ENCODE results near the gene LAD1.
A peak's percentile ranks its signal among the peaks of the same experiment; 100 is the strongest.

LAD1 gene

DNA sequence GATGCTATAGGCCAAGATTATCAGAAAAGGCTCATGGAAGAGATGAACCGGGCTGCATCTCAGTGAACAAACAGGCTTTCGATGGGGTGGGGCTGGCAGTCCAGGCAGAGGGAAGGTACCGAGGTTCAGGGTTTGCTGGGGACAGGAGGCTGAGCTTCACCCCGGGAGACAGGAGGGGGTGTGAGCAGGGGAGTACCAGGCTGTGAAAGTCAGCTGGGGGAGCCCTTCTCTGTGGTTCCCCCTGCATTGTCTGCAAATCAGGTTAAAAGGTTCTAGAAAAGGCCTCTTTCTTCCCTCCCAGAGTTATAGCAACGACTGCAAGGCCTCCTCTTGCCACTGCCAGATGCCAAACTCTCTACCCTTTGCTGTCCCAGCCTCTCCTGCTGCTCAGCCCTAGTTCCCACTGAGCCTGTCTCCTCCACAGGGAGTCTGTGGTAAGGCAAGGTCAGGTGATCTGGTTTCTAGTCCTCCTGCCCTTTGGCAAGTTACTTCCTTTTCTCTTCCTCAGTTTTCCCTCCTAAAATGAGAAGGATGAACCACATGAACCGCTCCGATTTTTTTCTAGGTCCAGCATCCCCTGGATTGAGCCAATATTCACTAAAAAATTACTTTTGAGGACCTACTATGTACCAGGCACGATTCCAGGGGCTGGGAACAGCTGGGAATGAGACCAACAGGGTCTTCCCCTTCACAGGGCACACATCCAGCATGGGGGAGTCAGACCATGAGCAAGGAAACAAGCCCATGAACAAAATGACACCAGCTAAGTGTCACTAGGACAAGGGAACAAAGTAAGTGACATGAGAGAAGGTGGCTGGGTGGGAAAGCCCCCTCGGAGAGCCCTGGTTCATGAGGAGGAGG lies 7.2 kb downstream of the LAD1 start:
- DNase-seq (ENCODE audit: low spot score), result no peak

GRCh38 chr1:201391225-201391624 lies 7.9 kb downstream of the LAD1 start:
- no peak for DNase-seq (ENCODE audit: low spot score)

DNA sequence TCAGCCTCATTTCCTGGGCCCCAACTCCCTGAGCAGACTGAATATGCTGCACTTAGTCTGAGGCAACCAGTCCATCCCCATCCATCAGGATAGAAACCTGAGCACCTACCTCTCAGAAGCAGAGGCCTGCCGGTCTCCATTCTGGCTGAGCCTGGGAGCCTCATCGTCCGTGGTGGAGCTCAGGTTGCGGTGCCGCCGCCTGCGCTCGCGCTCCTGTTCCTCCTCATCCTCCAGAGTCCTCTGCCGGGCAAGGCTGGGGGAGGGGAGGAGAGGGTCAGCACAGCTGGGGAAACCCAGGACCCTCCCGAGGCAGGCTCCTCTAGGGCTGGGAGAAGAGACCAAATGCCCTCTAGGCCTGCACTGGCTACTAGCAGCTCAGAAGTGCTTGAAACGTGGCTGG lies 10.1 kb downstream of the LAD1 start:
- DNase-seq (ENCODE audit: low spot score), result no peak

- no peak for DNase-seq (ENCODE audit: low spot score)
Observed at GRCh38 chr1:201386208-201386607, 12.9 kb downstream of the LAD1 start.

GRCh38 chr1:201385299-201385891 lies 13.7 kb downstream of the LAD1 start:
- peak; percentile 72 for DNase-seq (ENCODE audit: low spot score)

- no peak for DNase-seq (ENCODE audit: low spot score)
Observed at GRCh38 chr1:201384406-201384782, 14.7 kb downstream of the LAD1 start.

DNA sequence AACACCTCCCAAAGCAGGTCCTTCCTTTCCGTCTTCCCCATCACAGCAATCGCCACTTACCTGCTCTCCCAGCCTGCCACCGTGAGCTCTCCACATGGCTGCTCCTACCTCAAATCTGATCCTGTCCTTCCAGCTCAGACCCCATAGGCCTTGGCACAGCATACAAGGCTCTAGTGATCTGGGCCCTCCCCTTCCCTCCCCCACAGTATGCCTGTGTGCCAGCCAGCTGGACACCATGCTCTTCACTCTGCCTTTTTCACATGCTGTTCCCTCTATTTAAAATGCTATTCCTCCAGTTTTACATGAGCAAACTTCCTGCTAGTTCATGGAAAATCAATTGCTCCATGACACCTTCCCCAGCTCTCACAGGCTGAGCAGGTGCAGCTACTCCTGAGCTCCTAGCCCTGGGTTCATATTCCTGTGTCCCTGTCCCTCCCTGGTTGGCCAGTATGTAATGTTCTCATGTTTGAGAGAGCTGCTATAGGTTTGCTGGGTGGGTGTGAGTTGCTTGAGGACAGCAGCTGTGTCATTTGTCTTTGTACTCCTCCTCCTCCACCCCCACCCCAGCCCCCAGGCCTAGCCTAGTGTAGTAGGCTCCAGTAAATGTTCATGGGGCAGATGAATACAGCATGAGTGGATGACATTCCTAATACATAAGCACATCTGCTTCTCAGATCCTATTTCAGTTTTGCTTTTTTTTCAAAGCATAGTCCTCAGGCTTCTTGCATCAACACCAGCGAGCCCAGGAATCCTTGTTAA lies 15.3 kb downstream of the LAD1 start:
- DNase-seq (ENCODE audit: low spot score), result no peak

DNA sequence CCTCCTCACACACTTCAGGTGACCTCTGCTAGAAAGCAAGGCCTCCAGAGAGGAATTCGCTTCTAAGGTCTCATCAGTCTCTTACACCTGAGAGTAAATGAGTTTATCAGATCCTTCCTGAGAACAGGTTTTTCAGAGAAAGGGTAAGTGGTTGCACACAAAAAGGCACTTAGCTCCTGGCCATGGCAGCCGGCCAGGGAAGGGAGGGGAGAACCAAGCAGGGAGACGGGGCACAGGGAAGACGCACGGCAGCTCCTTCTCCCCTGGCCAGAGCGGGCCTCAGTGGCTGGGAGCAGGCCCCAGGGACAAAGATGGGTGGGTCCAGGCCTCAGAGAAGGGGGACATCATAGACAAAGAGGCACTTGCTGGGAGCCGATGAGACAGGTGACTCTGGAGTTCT lies 18.0 kb downstream of the LAD1 start:
- no peak for DNase-seq (ENCODE audit: low spot score)

GRCh38 chr1:201379733-201380242 lies 19.3 kb downstream of the LAD1 start:
- DNase-seq (ENCODE audit: low spot score), result no peak

DNA sequence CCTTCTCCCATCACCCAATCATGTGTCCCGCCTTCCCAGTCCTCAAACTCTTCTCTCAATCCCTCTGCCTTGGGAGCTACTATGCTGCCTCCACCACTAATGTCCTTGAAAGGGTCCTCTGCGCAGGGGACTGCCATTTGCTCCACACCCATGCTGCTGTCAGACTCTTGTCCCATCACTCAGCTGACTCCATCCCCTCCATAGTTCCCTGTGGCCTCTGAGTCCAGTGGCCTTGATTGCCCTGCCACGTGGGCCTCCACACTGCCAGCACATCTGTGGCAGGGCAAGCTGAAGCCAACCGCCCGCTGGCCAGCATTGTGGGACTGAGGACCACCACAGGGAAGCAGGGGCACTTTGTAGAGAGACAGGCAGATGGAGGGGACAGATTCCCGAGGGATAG lies 20.3 kb downstream of the LAD1 start:
- DNase-seq (ENCODE audit: low spot score), result no peak

DNA sequence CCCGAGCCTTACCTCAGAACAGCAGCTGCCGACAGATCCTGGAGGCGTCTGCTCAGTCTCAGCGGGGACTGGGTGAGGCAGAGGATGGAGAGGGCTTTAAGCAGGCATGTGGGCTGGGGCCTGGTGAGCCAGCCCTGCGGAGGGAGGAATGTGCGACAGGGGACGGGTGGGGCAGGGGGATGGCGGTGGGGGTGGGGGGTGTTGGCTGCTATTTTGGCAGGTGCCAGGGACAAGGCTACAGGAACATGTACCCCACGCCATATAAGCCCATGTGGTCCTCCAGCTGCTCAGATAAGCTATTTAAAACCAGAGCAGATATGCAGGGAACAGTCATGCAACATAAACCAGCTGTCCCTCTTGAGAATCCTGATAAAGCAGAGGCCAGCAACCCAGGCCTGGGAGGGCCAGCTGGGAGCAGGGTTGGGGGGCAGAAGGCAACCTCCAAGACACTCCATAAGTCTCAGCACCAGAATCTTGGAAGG lies 21.5 kb downstream of the LAD1 start, which contains the start of gene TNNT2:
TSS of gene TNNT2 (minus strand) at position 70 of the 482 bp plus-strand sequence. CDS start 4,426 bp downstream, outside the sequence.
- DNase-seq (ENCODE audit: low spot score), result no peak

DNA sequence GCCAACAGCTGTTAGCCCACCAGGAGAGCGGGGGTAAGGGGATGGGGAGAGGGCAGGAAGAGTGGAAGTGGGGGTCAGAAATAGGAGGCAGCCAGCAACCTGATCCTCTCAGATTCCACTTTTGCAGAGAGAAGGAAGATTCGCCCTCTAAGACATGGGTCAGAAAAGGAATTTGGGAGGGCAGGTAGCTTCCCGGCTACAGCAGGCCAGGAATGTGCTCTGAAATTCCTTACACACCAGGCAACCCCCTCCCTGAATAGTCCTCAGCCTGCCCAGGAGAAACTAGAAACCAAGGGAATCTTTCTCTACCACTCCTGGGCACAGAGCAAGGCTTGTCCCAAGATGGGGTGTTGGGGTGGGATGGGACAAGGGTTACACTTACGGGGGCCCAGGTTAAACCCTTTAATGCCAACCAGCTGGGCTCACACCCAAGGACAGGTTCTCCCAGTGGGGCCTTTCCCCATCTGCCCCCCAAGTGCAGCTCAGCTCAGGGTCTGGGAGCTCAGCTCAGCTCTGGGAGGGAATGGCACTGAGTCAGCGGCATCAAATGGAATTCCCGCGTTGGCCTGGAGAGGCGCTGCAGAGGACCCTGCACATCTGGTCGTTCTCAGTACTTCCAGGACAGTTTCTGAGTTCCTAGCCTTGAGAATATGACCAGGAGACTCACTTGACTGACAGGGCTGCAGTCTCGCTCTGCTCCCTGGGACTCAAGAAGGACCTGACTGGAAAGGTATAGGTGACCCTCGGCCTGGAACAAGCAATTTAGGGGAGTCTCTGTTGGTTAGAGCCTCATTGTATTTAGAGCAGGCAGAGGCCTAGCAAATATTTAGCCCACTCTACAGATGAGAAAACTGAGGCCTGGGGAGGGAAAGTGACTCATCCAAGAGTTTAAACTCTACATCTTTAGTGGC lies 22.4 kb downstream of the LAD1 start:
- DNase-seq (ENCODE audit: low spot score), result peak; percentile 85

DNA sequence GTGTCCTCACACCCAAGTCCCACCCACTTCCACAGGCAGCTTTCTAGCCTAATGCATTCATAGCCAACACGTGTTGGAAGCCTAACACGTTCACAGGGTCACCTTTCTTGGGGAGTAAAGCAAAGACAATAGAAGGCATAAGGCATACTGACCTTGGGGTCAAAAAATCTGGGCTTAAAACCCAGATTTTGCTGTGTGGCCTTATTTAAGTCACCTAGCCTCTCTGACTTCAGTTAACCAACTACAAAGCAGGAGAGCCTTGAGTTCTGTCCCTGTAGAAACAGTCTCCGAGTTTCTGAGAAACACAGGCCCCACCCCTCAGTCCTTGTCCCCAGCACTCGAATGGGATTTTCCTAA lies 23.0 kb downstream of the LAD1 start:
- DNase-seq (ENCODE audit: low spot score), result no peak

GRCh38 chr1:201375169-201375568 lies 24.0 kb downstream of the LAD1 start:
- DNase-seq (ENCODE audit: low spot score), result no peak

- no peak for DNase-seq (ENCODE audit: low spot score)
Observed at GRCh38 chr1:201374364-201374763, 24.8 kb downstream of the LAD1 start.

- DNase-seq (ENCODE audit: low spot score), result no peak
Observed at GRCh38 chr1:201371792-201372191, 27.3 kb downstream of the LAD1 start.

- DNase-seq (ENCODE audit: low spot score), result no peak
Observed at GRCh38 chr1:201371276-201371675, 27.8 kb downstream of the LAD1 start.

DNA sequence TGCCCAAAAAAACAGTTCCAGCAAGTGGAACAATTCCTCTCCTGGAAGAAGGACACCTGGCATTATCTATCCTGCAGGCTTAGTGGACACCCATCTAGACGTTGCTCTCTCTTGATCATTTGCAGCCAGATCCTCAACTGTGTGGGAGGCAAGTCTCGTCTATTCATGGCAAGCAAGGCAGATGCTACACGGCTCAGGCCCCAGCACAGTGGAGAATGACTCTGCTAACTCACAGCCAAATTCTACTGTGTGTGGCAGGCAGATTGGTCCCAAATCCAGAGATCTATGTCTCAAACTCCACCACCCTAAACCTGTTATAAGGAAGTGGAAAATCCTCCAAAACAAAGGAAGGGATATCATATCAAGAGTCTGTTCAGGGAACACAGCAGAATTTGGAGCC lies 28.6 kb downstream of the LAD1 start:
- DNase-seq (ENCODE audit: low spot score), result no peak

GRCh38 chr1:201369209-201369608 lies 29.9 kb downstream of the LAD1 start:
- DNase-seq (ENCODE audit: low spot score), result no peak

DNA sequence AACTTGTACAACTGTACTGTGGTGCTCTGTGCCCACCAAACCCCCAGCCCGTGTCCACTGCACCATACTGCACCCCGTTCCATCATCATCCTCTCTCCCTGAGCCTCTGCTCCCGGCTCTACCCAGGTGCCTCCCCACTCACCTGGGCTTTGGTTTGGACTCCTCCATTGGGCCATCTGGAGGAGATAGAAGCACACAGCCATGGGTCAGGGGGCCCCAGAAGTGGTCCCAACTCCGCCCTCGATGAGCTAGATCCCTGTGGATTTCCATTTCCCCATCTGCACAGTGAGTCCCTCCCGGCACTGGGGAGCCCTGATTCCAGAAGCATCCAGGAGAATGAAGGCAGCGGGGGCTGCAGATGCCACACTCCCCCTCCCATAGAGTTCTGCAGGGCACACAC lies 32.4 kb downstream of the LAD1 start:
- DNase-seq (ENCODE audit: low spot score), result no peak

- DNase-seq (ENCODE audit: low spot score), result no peak
Observed at GRCh38 chr1:201365251-201365650, 33.9 kb downstream of the LAD1 start.

GRCh38 chr1:201364808-201365105 lies 34.4 kb downstream of the LAD1 start:
- no peak for DNase-seq (ENCODE audit: low spot score)

All from ecto neural progenitor cell (in vitro differentiated cells).